GM20000 (cell line): ENCODE measurements around the gene NUP85.

Source experiments
- DNase-seq: peaks from one replicate; pipeline ENCODE4 v3.0.0; 2012; ENCODE audit warnings: low spot score
- CTCF ChIP-seq: IDR thresholded peaks from 2 replicates; pipeline ENCODE4 v1.5.1; 2012; ENCODE audit warnings: mild to moderate bottlenecking, control low read depth; ENCODE audit errors: extremely low read depth, missing control alignments

NUP85 gene

DNA sequence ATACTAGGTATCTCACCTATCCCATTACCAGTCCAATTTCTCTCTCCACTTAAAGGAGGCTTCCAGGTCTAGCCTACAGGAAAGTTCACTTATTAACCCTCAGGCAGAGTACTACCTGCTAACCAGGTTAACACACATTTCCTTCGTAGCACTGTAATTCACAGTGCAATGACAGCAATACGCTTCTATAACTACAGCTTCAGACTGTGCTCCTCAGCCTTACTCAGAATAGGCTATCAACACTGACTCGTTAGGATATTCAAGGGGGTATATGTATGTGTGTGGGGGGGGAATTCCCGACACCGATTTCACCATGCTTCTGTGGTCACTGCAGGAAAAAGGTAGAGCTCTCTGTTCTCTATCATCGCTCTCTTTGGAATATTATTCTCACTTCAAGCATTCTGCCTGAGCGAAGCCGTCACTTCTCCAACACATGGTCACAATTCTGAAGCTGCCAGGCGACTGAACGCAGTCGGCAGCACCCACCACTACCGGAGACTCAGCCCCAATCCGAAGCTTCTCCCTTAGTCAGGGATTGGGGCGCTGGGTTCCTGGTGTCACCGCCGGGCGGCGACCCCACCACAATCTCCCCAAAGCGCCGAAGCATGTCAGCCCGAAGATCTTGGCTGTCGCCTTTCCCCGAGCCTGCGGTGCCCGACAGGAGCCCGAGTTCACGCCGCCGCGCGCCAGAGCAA, 55.3 kb downstream of the NUP85 start:
- TF ChIP-seq CTCF = no peak
- DNase-seq = no peak

DNA sequence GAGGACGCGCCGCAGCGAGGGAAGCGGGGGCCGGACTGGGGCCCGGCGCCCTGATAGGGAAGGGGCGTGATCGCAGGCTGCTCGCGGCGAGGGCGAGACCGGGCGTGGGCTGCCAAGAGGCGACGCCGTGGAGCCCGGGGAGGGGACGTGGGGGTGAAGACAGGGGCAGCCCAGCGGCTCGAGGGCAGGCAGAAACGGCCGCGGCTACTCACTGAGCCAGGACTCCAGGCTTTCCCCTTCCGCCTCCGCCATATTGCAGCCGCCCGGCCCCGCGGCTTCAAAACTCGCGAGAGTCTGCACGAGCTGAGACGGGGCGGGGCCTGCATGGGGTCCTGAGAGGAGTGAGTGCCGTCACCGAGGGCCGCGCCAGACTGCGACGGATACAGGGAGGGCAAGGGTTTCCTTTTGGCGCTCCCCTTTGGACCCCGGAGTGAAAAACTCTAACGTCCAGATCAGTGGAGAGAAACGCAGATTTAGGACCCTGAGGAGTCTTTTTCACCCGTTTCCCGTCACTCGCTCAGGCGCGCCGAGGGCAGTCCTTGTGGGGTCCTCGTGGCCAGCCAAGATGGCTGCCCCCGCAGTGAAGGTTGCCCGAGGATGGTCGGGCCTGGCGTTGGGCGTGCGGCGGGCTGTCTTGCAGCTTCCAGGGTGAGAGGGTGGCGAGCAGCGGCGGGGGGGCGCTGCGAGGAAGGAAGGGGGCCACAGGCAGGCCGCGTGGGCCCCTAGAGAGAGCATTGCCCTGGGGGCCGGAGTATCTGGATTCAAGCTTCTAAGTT, 56.0 kb downstream of the NUP85 start, which contains the start of the genes GGA3 and MRPS7:
Gene GGA3, minus strand, starts transcription at position 271 of the 776 bp plus-strand sequence. Its CDS starts 19 bp downstream, at position 252.
Gene MRPS7, plus strand, starts transcription at position 544 of the 776 bp plus-strand sequence. Its CDS starts 22 bp downstream, at position 566.
- peak; percentile 95 for DNase-seq
- TF ChIP-seq CTCF = no peak

DNA sequence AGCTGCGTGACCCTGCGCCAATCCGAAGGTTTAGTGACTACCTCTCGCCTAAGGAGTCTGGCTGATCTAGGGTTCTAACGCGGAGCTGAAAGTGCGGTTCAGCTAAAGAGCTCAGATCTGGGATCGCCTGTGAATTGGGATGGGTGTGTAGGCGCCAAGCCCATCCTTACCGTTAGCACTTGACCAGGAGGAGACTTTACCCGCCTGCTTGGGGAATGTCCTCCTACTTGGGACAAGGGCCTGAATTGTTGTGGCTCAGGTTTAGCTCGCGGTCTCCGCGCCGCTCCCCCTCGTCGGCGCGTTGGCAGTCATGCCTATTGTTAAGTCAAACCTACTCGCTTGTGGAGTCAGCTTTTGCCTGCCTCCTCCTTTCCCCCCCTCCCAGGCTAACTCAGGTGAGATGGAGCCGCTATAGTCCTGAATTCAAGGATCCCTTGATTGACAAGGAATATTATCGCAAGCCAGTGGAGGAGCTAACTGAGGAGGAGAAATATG, 56.7 kb downstream of the NUP85 start:
- DNase-seq = peak; percentile 43
- no peak for TF ChIP-seq CTCF

DNA sequence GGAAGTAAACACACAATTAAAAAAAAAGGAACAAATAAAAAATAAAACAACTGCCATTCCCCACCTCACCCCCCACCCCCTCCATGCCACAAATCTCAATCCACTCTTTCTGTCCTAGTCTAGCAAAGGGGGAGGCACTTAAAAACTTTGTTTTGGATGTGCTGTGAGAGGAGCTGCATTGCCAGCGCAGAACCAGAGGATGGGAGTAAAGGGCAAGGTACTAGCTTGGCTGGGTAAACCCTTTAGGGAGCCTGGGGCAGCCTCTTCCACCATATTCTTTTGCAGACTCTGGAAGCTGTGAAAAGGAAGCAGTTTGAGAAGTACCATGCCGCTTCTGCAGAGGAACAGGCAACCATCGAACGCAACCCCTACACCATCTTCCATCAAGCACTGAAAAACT, 57.6 kb downstream of the NUP85 start:
- TF ChIP-seq CTCF = no peak
- DNase-seq = no peak

DNA sequence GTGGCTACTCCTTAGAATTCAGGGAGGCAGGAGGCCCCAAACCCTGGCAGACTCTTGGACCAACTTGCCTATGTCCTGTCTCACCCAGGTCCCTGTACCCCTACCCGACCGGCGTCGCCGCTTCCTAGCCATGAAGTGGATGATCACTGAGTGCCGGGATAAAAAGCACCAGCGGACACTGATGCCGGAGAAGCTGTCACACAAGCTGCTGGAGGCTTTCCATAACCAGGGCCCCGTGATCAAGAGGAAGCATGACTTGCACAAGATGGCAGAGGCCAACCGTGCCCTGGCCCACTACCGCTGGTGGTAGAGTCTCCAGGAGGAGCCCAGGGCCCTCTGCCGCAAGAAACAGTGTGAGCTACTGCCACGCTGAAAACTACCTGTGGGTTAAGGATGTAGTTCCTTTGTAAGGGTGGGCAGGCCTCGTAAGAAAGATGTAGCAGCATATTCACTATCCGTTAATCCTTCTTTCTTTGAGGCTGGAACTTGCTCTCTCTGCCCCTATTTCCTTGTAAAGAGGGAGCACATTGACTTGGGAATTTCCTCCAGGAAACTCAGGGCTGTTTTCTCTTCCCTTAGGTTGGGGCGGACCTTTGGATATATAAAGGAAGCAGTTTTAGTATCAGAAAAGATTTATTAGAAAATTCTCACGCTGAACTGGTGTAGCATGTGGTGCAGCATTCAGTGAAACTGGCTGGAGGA, 60.3 kb downstream of the NUP85 start:
- DNase-seq = no peak
- TF ChIP-seq CTCF = no peak

DNA sequence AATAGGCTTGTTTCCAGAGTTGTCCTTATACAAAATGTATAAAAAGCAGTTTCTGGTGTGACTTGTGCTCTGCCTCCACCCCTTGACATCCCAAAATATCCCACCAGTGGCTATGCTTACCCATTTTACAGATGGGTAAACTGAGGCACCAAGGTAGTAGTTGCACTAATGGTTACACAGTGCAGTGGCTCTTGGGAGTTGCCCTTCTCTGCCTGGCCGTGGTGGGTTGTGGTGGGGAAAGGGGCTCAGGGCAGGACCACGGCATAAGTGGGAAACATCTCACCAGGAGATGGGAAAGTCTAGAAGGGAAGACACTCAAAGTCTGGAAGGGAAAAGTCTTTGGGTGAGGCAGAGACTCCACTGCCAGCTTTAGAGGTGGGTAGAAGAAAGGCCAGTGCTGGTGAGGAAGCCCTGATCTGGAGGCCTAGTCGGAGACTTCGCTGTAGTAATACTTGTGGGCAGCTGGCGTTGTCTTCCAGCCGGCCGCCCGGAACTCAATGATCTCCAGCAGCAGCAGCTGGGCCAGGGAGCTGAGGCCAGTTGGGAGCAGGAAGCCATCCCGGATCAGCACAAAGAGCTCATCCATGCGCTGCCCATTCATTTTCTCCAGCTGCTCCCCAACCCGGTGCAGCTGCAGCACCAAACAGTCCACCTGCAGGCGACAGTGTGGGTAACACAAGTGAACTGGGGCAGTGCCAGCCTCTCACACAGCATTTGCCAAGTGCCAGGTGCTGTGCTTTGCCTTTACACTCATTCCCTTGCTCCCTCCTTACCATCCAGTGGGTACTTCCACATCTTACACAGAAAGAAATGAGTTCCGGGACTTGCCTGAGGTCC, 61.1 kb downstream of the NUP85 start:
- DNase-seq = no peak
- TF ChIP-seq CTCF = no peak
